GM12878 (cell line): ENCODE data around the gene STAM2.

Source experiments
- CTCF ChIP-seq, 3 experiments: IDR thresholded peaks in 2 of 3; conservative IDR thresholded peaks in 1 of 3; 2 replicates each; pipeline ENCODE4 v1.5.1; 2011; ENCODE audit warnings: low read depth in 3 of 3, low read length in 3 of 3, mild to moderate bottlenecking in 3 of 3, control low read depth in 2 of 3, moderate library complexity in 2 of 3, inconsistent platforms in 1 of 3, mixed read lengths in 1 of 3; ENCODE audit not compliant: control insufficient read depth in 2 of 3, insufficient read depth in 1 of 3; ENCODE audit errors: extremely low read depth in 1 of 3
- EGR1 ChIP-seq, 2 experiments: IDR thresholded peaks; 1 replicate in 1 of 2; 2 replicates in 1 of 2; pipeline ENCODE4 v1.6.1; 2011 to 2012; ENCODE audit warnings: low read depth in 2 of 2, low read length in 2 of 2, borderline replicate concordance in 1 of 2, mild to moderate bottlenecking in 1 of 2, moderate library complexity in 1 of 2
- FOS ChIP-seq: IDR thresholded peaks from 3 replicates; pipeline ENCODE4 v1.6.1; 2011; ENCODE audit warnings: borderline replicate concordance; ENCODE audit not compliant: insufficient read length; ENCODE audit errors: extremely low read depth
- POLR2A ChIP-seq: IDR thresholded peaks from 2 replicates; pipeline ENCODE4 v1.6.1; 2011; ENCODE audit warnings: low read depth, mild to moderate bottlenecking, low read length
- POLR2AphosphoS5 ChIP-seq: IDR thresholded peaks from 2 replicates; pipeline ENCODE4 v1.6.1; 2011; ENCODE audit warnings: mild to moderate bottlenecking, low read length, inconsistent platforms
- SPI1 ChIP-seq: IDR thresholded peaks from 2 replicates; pipeline ENCODE4 v1.6.1; 2011; ENCODE audit warnings: low read depth, mild to moderate bottlenecking, low read length, moderate library complexity, borderline replicate concordance; ENCODE audit not compliant: insufficient read depth
- STAT1 ChIP-seq: fragments of 450-650 bp; conservative IDR thresholded peaks from 2 replicates; pipeline ENCODE4 v1.6.1; 2014; ENCODE audit warnings: antibody characterized with exemption, mild to moderate bottlenecking
- TF ChIP-seq, protein P1 (sequence below): fragments of 450-650 bp; IDR thresholded peaks from 2 replicates; pipeline ENCODE4 v1.6.1; 2016; ENCODE audit warnings: mild to moderate bottlenecking

DNA sequence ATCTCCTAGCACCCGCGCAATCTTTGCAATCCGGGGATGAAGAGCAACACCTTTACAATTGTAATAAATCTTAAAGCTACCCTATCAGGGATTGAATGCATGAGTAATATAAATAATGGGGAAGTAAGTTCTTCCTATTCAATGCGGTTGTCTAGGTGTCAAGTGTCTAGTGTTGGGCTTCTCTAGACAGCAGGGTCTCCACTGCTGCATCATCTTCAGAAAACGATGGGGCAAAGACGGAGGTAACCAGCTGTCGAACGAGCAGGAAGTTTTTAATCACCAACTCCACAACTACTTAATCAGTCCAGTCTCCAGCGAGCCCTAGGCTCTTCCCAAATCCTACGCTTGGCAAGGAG, 573 bp downstream of the STAM2 start:
- TF ChIP-seq, protein P1, sequence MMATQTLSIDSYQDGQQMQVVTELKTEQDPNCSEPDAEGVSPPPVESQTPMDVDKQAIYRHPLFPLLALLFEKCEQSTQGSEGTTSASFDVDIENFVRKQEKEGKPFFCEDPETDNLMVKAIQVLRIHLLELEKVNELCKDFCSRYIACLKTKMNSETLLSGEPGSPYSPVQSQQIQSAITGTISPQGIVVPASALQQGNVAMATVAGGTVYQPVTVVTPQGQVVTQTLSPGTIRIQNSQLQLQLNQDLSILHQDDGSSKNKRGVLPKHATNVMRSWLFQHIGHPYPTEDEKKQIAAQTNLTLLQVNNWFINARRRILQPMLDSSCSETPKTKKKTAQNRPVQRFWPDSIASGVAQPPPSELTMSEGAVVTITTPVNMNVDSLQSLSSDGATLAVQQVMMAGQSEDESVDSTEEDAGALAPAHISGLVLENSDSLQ: no peak
- no peak for TF ChIP-seq CTCF (IDR thresholded peaks at IDR 0.05 in 2 of 3, conservative IDR thresholded peaks at IDR 0.05 in 1 of 3; ENCODE audit: control insufficient read depth in 2 of 3, extremely low read depth in 1 of 3, insufficient read depth in 1 of 3, low read depth in 3 of 3, low read length in 3 of 3)
- no peak for TF ChIP-seq FOS
- no peak for TF ChIP-seq EGR1 (IDR thresholded peaks at IDR 0.05; ENCODE audit: borderline replicate concordance in 1 of 2, low read depth in 2 of 2, low read length in 2 of 2)
- TF ChIP-seq SPI1: no peak
- no peak for TF ChIP-seq POLR2A
- no peak for TF ChIP-seq STAT1
- TF ChIP-seq POLR2AphosphoS5: no peak
